Adrenal gland (tissue), 12 donors: ENCODE measurements around the gene FAM210A. TPM values are rescaled to one million over a fixed set of nuclear protein-coding genes. Genes with fewer than 3 reads are reported as not detected.

Source experiments
- DNase-seq, 7 donors: peaks; one replicate each; pipeline ENCODE4 v3.0.0-alpha.2; 2019 to 2020
- H3K27ac ChIP-seq, 5 donors: fragments of 200-600 bp; sonication (generic) in 4 of 5; 1 replicate in 3 of 5; 2 replicates in 2 of 5; pipeline versions ENCODE4 v1.5.1 to v1.8.0; 2016 to 2020; ENCODE audit warnings: mild to moderate bottlenecking in 1 of 5
- H3K27me3 ChIP-seq: fragments of 200-600 bp; 2 replicates; pipeline ENCODE4 v1.8.0; 2021
- H3K36me3 ChIP-seq, 2 donors: fragments of 200-600 bp; replicated peaks in 1 of 2; 1 replicate in 1 of 2; 2 replicates in 1 of 2; pipeline versions ENCODE4 v1.5.1 to v1.8.0; 2018 to 2022
- H3K4me1 ChIP-seq, 2 donors: fragments of 200-600 bp; replicated peaks in 1 of 2; 1 replicate in 1 of 2; 2 replicates in 1 of 2; pipeline versions ENCODE4 v1.5.1 to v1.8.0; 2018 to 2021
- H3K4me3 ChIP-seq, 4 donors: fragments of 200-600 bp; sonication (generic) in 3 of 4; one replicate each; pipeline ENCODE4 v1.5.1; 2016 to 2018
- H3K9me3 ChIP-seq, 3 donors: fragments of 200-600 bp; sonication (generic) in 1 of 3; replicated peaks in 1 of 3; 1 replicate in 2 of 3; 2 replicates in 1 of 3; pipeline versions ENCODE4 v1.5.1 to v1.8.0; 2016 to 2021
- CTCF ChIP-seq, 6 experiments: fragments of 450-650 bp in 4 of 6; fragments of 200-600 bp in 2 of 6; sonication (generic) in 1 of 6; IDR thresholded peaks; 1 replicate in 5 of 6; 2 replicates in 1 of 6; pipeline versions ENCODE4 v1.5.1 to v1.8.0; 2016 to 2021; ENCODE audit warnings: antibody characterized with exemption in 6 of 6, mild to moderate bottlenecking in 2 of 6, moderate library complexity in 1 of 6
- POLR2A ChIP-seq, 2 donors: fragments of 450-650 bp; IDR thresholded peaks; one replicate each; pipeline ENCODE4 v1.6.1; 2017; ENCODE audit warnings: antibody characterized with exemption in 2 of 2, mild to moderate bottlenecking in 2 of 2, moderate library complexity in 1 of 2
- WGBS, 4 donors: extraction: QIAGEN DNeasy Blood & Tissue Kit in 2 of 4; methylation state at CpG; one replicate each; pipeline versions ENCODE4 v1.1.5 to v1.1.7; 2013 to 2017; 5-methylcytosine and 5-hydroxymethylcytosine counted together
- intact Hi-C, 2 donors: fragments of 100-400 bp; cut with DNase I; formaldehyde crosslinking; loops; one replicate each; pipeline versions ENCODE4 v1.14.1 to v1.15.0; 2022 to 2023
- polyA plus RNA-seq, 3 donors: library from polyadenylated mRNA; stranded (reverse); fragments of 200-250 nt in 2 of 3; fragments of 350-450 nt in 1 of 3; fragmentation: Illumina TruSeq in 1 of 3; extraction: RNeasy Lipid Tissue Mini Kit (QIAGEN cat#74804) in 1 of 3; gene quantifications; one replicate each; pipeline ENCODE4 v1.2.3, GENCODE V29; 2013 to 2014
- total RNA-seq, 9 donors: library from RNA; depleted of rRNA in 4 of 9; stranded (reverse); fragments of >200 nt in 4 of 9; fragments of 120-200 nt in 1 of 9; fragmentation: NEBNext Ultra II Directional in 1 of 9; extraction: Animal tissue kit (Norgen Biotek cat#: 25700) in 1 of 9; gene quantifications; one replicate each; pipeline versions ENCODE4 v1.1.0 to v1.2.4, GENCODE V29; 2013 to 2023
- donor health status: healthy with polysubstance abuse.
- donor health status: Bipolar disorder and iron deficiency.
- donor health status: DM: yes; HTN: yes; CAD: no.
- donor health status: DM: no; HTN: no; CAD: no.
- donor health status: DM: no; HTN: no; CAD: no.
- donor health status: DM: yes; HTN: yes; CAD: no.

FAM210A gene
- total and polyA plus RNA-seq, 12 donors, result 3.4 to 29.5 (median 10.8) TPM

GRCh38 chr18:13625843-13626543, 100.4 kb downstream of the FAM210A start:
- peaks cover 0 to 5% of the 10 kb centered on the region in 2 donors for H3K36me3 ChIP-seq
- peaks cover 5 to 9% of the 10 kb centered on the region in 2 donors for H3K4me1 ChIP-seq
- H3K9me3 ChIP-seq, result no peaks in the 10 kb centered on the region
- 94 to 98% (median 97%) methylated on average over 5 to 8 of the region's 8 CpGs for WGBS, 4 donors
- no peak overlapping the region for H3K27ac ChIP-seq
- TF ChIP-seq CTCF (IDR thresholded peaks at IDR 0.05) (no peak), POLR2A (IDR thresholded peaks at IDR 0.05) (no peak)
- intact Hi-C loops, result loop anchor here (10.0 kb wide), 2 partner anchors 61 to 421 kb away; no protein-coding TSS in a partner anchor
- H3K27me3 ChIP-seq, result no peaks in the 10 kb centered on the region
- no peak overlapping the region for H3K4me3 ChIP-seq
- DNase-seq, result peak in 1 of 7 donors; percentile 14

- TF ChIP-seq POLR2A (IDR thresholded peaks at IDR 0.05) (no peak), CTCF (IDR thresholded peaks at IDR 0.05) (no peak)
- Histone ChIP-seq H3K9me3 (no peaks in the 10 kb centered on the region), H3K27ac (no peak overlapping the region), H3K4me3 (no peak overlapping the region), H3K27me3 (no peaks in the 10 kb centered on the region), H3K4me1 (peaks cover 5 to 9% of the 10 kb centered on the region in 2 donors), H3K36me3 (peaks cover 0 to 5% of the 10 kb centered on the region in 2 donors)
- WGBS, 4 donors, result 92 to 100% (median 97%) methylated on average over 8 to 10 of the region's 10 CpGs
- DNase-seq, result no peak
- intact Hi-C loops, result loop anchor here (10.0 kb wide), 2 partner anchors 61 to 421 kb away; no protein-coding TSS in a partner anchor
These were observed 101.0 kb downstream of the FAM210A start for GRCh38 chr18:13625355-13625754.

- WGBS, 4 donors, result 88 to 96% (median 92%) methylated on average over 3 to 11 of the region's 11 CpGs
- no peak for TF ChIP-seq POLR2A (IDR thresholded peaks at IDR 0.05)
- TF ChIP-seq CTCF (IDR thresholded peaks at IDR 0.05), result no peak
- Histone ChIP-seq H3K27me3 (no peaks in the 10 kb centered on the region), H3K36me3 (peaks cover 0 to 5% of the 10 kb centered on the region in 2 donors), H3K27ac (no peak overlapping the region), H3K4me3 (no peak overlapping the region), H3K4me1 (peaks cover under 1 to 5% of the 10 kb centered on the region in 2 donors), H3K9me3 (no peaks in the 10 kb centered on the region)
- peak in 1 of 7 donors; percentile 7 for DNase-seq
- intact Hi-C loops, result loop anchor here (10.0 kb wide), 2 partner anchors 60 to 420 kb away; no protein-coding TSS in a partner anchor
These were observed 101.7 kb downstream of the FAM210A start for GRCh38 chr18:13624563-13625237.

GRCh38 chr18:13623871-13624270, 102.5 kb downstream of the FAM210A start:
- no peak for DNase-seq
- H3K27ac ChIP-seq, result no peak overlapping the region
- no peak for TF ChIP-seq CTCF (IDR thresholded peaks at IDR 0.05)
- TF ChIP-seq POLR2A (IDR thresholded peaks at IDR 0.05), result no peak
- H3K4me1 ChIP-seq, result no peaks in the 10 kb centered on the region
- peaks cover 0 to 5% of the 10 kb centered on the region in 2 donors for H3K36me3 ChIP-seq
- intact Hi-C loops, result loop anchor here (10.0 kb wide), 2 partner anchors 59 to 419 kb away; no protein-coding TSS in a partner anchor
- 93 to 97% (median 95%) methylated on average over 12 to 13 of the region's 13 CpGs for WGBS, 4 donors
- H3K4me3 ChIP-seq, result no peak overlapping the region
- no peaks in the 10 kb centered on the region for H3K9me3 ChIP-seq
- H3K27me3 ChIP-seq, result no peaks in the 10 kb centered on the region
